HG03520 (cell line): Measurements from ENCODE around the gene ZBED1.
"Not testable (repeated sequence)": the region's sequence is repeated elsewhere in the genome, so short reads cannot be mapped to it uniquely, and the experiment has no call there.

Experiments used
- ATAC-seq: cut with Tn5 transposase; IDR thresholded peaks from one replicate; pipeline ENCODE4 v1.9.1; 2021; ENCODE audit warnings: mild to moderate bottlenecking, moderate library complexity; ENCODE audit not compliant: unreplicated experiment

The ZBED1 gene

DNA sequence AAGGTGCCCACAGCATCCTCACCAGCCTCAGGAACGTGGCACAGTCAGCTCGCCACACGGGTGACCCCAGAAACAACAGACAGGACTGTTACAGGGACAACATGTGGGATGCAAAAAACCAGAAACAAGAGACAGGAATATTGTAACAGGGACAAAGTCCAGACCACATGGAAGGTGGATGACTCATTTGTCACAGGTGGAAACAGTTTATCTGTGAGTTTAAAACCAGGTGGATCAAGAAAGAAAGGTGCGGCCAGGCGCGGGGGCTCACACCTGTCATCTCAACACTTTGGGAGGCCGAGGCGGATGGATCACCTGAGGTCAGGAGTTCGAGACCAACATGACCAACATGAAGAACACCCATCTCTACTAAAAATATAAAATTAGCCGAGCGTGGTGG lies 23.5 kb downstream of the ZBED1 start:
- ATAC-seq = not testable (repeated sequence)

- no peak for ATAC-seq
Observed at GRCh38 chrX:2474963-2475726, 25.6 kb downstream of the ZBED1 start.

DNA sequence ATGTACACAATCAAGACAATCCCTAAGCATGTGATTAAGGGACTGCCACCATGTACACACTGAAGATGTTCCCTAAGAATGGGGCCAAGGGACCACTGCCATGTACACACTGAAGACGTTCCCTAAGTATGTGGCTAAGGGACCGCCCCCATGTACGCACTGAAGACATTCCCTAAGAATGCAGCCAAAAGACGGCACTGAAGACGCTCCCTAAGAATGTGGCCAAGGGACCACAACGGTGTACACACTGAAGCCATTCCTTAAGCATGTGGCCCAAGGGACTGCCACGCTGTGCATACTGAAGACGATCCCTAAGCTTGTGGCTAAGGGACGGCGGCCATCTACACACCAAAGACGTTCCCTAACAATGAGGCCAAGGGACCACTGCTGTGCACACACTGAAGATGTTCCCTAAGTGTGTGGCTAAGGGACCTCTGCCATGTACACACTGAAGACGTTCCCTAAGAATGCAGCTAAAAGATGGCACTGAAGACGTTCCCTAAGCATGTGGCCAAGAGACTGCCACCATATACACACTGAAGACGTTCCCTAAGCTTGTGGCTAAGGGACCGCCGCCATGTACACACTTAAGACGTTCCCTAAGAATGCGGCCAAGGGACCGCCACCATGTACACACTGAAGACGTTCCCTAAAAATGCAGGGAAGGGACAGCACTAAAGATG lies 26.4 kb downstream of the ZBED1 start:
- no peak for ATAC-seq

- ATAC-seq = not testable (repeated sequence)
Observed at GRCh38 chrX:2473064-2473463, 27.7 kb downstream of the ZBED1 start.

DNA sequence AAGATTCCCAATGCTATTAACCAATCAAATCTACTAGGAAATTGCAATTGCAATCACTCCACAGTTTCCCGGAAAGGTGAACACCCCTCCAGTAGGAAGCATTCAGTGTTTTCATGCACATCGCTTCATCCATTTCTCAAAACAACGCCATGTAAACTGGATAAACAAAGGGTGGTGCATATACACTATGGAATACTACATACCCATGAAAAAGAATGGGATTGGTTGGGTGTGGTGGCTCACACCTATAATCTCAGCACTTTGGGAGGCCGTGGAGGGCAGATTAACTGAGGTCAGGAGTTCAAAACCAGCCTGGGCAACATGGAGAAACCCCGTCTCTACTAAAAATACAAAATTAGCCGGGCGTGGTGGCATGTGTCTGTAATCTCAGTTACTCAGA lies 29.1 kb downstream of the ZBED1 start:
- no peak for ATAC-seq

GRCh38 chrX:2471126-2471525 lies 29.6 kb downstream of the ZBED1 start:
- not testable (repeated sequence) for ATAC-seq

DNA sequence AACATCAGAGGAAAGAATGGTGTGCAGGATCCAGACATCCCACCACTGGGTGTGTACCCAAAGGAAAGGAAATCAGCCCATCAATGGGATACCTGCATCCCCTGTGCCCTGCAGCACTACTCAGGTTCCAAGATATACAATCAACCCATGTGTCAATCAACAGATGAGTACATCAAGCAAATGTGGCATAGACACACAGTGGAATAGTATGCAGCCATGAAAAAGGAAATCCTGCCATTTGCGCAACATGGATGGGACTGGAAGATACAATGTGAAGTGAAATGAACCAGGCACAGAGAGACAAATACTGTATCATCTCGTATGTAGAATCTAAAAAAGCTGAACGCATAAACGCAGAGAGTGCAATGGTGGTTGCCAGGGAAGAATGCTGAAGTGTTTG lies 30.9 kb downstream of the ZBED1 start:
- not testable (repeated sequence) for ATAC-seq

GRCh38 chrX:2469196-2469685 lies 31.5 kb downstream of the ZBED1 start:
- no peak for ATAC-seq

GRCh38 chrX:2468261-2469195 lies 32.2 kb downstream of the ZBED1 start:
- ATAC-seq = no peak

DNA sequence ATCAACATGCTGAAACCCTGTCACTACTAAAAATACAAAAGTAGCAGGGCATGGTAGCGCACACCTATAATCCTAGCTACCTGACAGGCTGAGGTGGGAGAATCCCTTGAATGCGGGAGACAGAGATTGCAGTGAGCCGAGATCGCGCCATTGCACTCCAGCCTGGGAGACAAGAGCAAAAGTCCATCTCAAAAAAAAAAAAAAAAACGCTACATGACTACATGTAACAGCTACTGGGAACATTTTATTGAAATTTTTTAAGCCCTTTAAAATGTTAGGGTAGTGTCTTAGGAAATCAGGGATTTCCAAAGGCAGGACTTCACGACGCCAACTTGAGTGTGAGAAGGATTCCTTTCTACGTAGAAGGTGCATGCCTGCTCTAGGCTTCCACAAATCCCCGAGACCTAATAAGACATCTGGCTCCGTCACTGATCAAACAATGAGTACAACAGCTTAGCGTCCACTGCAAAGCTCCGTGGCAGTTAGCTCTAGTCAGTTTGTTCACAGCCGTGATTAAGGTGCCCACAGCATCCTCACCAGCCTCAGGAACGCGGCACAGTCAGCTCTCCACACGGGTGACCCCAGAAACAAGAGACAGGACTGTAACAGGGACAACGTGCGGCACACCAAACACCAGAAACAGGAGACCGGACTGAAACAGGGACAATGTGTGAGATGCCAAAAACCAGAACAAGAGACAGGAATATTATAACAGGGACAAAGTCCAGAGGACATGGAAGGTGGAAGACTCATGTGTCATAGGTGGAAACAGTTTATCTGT lies 33.7 kb downstream of the ZBED1 start:
- no peak for ATAC-seq

DNA sequence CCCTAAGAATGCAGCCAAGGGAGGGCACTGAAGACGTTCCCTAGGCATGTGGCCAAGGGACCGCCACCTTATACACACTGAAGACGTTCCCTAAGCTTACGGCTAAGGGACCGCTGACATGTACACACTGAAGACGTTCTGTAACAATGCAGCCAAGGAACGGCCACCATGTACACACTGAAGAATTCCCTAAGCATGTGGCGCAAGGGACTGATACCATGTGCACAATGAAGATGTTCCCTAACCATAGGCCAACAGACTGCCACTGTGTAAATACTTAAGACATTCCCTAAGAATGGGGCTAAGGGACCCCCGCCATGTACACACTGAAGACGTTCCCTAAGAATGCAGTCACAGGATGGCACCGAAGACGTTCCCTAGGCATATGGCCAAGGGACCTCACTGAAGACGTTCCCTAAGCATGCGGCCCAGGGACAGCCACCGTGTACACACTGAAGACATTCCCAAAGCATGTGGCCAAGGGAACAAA lies 36.1 kb downstream of the ZBED1 start:
- no peak for ATAC-seq

GRCh38 chrX:2463973-2464676 lies 36.7 kb downstream of the ZBED1 start:
- ATAC-seq = no peak

DNA sequence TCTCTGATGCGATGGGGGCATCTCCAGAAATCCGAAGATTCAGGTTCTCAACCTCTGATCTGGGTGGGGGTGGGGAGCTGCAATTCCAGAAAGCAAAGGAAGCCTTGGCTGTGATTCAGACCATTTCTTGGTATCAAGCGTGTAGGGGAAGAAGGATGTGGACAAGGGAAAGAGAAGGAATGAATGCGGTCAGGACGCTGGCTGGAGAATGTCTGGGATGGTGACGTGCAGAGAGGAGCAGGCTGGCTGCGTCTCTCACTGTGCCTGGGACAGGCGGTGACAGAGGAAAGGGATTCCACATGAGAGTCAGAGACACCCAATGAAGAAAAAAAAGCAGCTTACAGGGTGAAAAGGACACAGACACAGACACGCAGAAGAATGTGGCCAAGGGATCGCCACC lies 37.3 kb downstream of the ZBED1 start:
- ATAC-seq = not testable (repeated sequence)

DNA sequence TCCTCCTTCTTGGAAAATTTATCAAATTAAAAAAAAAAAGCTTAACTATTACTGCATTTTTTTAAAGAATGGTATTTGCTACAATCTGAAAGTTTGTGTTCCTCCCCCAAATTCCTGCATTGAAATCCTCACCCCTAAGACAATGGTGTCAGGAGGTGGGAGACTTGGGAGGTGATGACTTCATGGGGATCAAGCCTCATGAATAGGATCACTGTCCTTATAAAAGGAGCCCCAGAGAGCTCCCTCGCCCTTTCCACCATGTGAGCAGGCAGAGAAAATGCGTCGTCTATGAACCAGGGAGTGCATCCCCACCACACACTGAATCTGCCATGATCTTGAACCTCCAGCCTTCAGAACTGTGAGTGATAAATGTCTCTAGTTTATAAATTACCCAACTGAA lies 38.0 kb downstream of the ZBED1 start:
- no peak for ATAC-seq

- ATAC-seq = no peak
Observed at GRCh38 chrX:2462074-2462473, 38.7 kb downstream of the ZBED1 start.

- ATAC-seq = no peak
Observed at GRCh38 chrX:2461711-2462016, 39.1 kb downstream of the ZBED1 start.

GRCh38 chrX:2460821-2461710 lies 39.7 kb downstream of the ZBED1 start:
- ATAC-seq = not testable (repeated sequence)

DNA sequence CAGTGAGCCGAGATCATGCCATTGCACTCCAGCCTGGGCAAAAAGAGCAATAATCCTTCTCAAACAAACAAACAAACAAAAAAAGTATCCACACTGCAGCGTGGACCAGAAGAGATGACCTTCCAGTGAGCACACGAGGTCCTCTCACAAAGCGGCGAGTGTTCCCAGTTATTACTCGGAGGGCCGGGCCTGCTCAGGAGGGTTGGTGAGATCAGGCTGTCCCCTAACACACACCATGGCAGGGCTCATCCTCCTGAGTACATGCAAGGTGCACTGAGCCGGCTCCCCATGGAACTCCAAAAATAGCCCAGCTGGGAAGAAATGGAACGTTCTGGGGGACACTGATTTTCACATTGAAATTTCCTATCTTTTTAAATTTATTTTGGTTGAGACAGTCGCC lies 40.7 kb downstream of the ZBED1 start:
- ATAC-seq = not testable (repeated sequence)

GRCh38 chrX:2458309-2458708 lies 42.5 kb downstream of the ZBED1 start:
- no peak for ATAC-seq
